Smooth muscle cell (in vitro differentiated cells): ENCODE results near the gene SSTR5. TPM values are rescaled to one million over a fixed set of nuclear protein-coding genes. Genes with fewer than 3 reads are reported as not detected.

Source experiments
- DNase-seq: peaks from one replicate; lab custom pipeline; 2025; ENCODE audit not compliant: unreplicated experiment; lab: John Stamatoyannopoulos, UW
- H2AFZ ChIP-seq: fragments of 200-600 bp; sonication (generic); 2 replicates; pipeline ENCODE4 v1.6.0; 2016; ENCODE audit warnings: antibody characterized with exemption, low read depth, mild to moderate bottlenecking
- H3F3A ChIP-seq: fragments of 200-600 bp; sonication (generic); 2 replicates; pipeline ENCODE4 v1.6.0; 2017; ENCODE audit warnings: antibody characterized with exemption, low read depth
- H3K27ac ChIP-seq: fragments of 200-600 bp; sonication (generic); 2 replicates; pipeline ENCODE4 v1.5.1; 2016; ENCODE audit warnings: low read depth, mild to moderate bottlenecking
- H3K27me3 ChIP-seq: fragments of 200-600 bp; sonication (generic); 2 replicates; pipeline ENCODE4 v1.6.1; 2016; ENCODE audit warnings: low read depth, mild to moderate bottlenecking
- H3K36me3 ChIP-seq: fragments of 200-600 bp; sonication (generic); 2 replicates; pipeline ENCODE4 v1.5.1; 2016; ENCODE audit warnings: low read depth
- H3K4me1 ChIP-seq: fragments of 200-600 bp; sonication (generic); 2 replicates; pipeline ENCODE4 v1.5.1; 2016; ENCODE audit warnings: low read depth
- H3K4me2 ChIP-seq: fragments of 200-600 bp; sonication (generic); 2 replicates; pipeline ENCODE4 v1.6.0; 2016; ENCODE audit warnings: mild to moderate bottlenecking
- H3K4me3 ChIP-seq: fragments of 200-600 bp; sonication (generic); 2 replicates; pipeline ENCODE4 v1.5.1; 2016; ENCODE audit warnings: mild to moderate bottlenecking
- H3K79me2 ChIP-seq: fragments of 200-600 bp; sonication (generic); 2 replicates; pipeline ENCODE4 v1.6.0; 2016; ENCODE audit warnings: low read depth, mild to moderate bottlenecking
- H3K9ac ChIP-seq: fragments of 200-600 bp; sonication (generic); 2 replicates; pipeline ENCODE4 v1.6.0; 2016; ENCODE audit warnings: low read depth
- H3K9me3 ChIP-seq: fragments of 200-600 bp; sonication (generic); replicated peaks from 2 replicates; pipeline ENCODE4 v1.5.1; 2016; ENCODE audit warnings: low read depth
- H4K20me1 ChIP-seq: fragments of 200-600 bp; sonication (generic); 2 replicates; pipeline ENCODE4 v1.6.0; 2016; ENCODE audit warnings: low read depth
- WGBS: methylation state at CpG from one replicate; pipeline ENCODE4 v1.1.7; 2016; ENCODE audit warnings: low lambda C conversion rate; 5-methylcytosine and 5-hydroxymethylcytosine counted together
- polyA plus RNA-seq: library from polyadenylated mRNA; unstranded; fragments of >200 nt; fragmentation: Nextera tagmentation; extraction: Ambion mirVana; gene quantifications from 2 replicates; pipeline ENCODE4 v1.2.1, GENCODE V29; 2016
- total RNA-seq: library from RNA; depleted of rRNA; stranded (reverse); fragments of >200 nt; gene quantifications from 2 replicates; pipeline ENCODE4 v1.2.3, GENCODE V29; 2014
- TF ChIP-seq, protein P1 (sequence below): fragments of 200-600 bp; sonication (generic); IDR thresholded peaks from 2 replicates; pipeline ENCODE4 v1.5.1; 2017; ENCODE audit warnings: borderline replicate concordance, mild to moderate bottlenecking, antibody characterized with exemption; ENCODE audit not compliant: insufficient read depth, poor library complexity, severe bottlenecking

The SSTR5 gene
- total and polyA plus RNA-seq, 2 experiments from 2014 or later = not detected

DNA sequence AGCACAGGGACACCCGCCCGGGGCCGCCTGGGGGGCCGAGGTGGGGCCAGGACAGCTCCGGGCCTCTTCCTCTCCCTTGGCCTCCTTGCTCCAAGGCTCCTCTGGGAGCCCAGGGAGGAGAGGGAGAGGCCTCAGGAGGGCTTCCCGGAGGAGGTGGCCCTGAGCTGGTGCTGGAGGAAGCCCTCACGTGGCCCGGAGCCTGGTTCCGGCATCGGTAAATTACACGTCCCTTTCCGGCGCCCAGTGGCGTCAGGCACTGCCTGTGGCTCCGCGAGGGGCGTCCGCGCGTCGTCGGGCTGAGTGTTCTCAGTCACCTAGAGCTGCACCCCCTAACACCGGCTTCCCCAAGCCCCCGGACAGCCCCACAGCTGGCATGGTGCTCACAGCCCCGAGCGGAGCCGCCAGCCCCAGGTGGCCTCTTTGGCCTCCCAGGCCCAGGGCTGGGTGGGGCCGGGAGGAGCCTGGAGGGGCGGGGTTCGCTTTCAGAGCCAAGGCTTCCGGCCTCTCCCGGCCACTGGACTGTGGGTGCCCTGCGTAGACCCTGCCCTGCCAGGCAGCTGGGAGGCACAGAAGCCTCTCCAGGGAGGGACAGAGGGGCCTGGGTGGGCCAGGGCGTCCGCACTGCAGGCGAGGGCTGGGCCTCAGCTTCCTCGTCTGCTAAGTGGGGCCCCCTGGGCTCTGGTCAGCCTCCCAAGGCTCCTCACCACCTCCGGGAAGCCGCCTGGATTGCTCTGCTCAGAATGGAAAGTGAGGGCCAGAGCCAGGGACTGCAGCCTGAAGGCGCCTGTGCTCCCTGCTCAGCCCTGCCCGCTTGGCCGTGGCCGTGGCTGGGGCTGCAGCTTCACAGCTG lies 27.9 kb upstream of the SSTR5 start:
- Histone ChIP-seq H3K36me3 (no peaks in the 10 kb centered on the region), H3K27ac (no peak overlapping the region), H3K9me3 (no peaks in the 10 kb centered on the region), H3K9ac (no peak overlapping the region), H3F3A (no peaks in the 10 kb centered on the region), H3K79me2 (no peaks in the 10 kb centered on the region), H4K20me1 (no peaks in the 10 kb centered on the region), H3K27me3 (no peaks in the 10 kb centered on the region), H2AFZ (no peak overlapping the region), H3K4me1 (no peaks in the 10 kb centered on the region), H3K4me2 (no peak overlapping the region), H3K4me3 (no peak overlapping the region)
- no peak for DNase-seq
- TF ChIP-seq, protein P1, sequence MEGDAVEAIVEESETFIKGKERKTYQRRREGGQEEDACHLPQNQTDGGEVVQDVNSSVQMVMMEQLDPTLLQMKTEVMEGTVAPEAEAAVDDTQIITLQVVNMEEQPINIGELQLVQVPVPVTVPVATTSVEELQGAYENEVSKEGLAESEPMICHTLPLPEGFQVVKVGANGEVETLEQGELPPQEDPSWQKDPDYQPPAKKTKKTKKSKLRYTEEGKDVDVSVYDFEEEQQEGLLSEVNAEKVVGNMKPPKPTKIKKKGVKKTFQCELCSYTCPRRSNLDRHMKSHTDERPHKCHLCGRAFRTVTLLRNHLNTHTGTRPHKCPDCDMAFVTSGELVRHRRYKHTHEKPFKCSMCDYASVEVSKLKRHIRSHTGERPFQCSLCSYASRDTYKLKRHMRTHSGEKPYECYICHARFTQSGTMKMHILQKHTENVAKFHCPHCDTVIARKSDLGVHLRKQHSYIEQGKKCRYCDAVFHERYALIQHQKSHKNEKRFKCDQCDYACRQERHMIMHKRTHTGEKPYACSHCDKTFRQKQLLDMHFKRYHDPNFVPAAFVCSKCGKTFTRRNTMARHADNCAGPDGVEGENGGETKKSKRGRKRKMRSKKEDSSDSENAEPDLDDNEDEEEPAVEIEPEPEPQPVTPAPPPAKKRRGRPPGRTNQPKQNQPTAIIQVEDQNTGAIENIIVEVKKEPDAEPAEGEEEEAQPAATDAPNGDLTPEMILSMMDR = no peak
- WGBS = 86% methylated on average over 23 of the region's 43 CpGs

DNA sequence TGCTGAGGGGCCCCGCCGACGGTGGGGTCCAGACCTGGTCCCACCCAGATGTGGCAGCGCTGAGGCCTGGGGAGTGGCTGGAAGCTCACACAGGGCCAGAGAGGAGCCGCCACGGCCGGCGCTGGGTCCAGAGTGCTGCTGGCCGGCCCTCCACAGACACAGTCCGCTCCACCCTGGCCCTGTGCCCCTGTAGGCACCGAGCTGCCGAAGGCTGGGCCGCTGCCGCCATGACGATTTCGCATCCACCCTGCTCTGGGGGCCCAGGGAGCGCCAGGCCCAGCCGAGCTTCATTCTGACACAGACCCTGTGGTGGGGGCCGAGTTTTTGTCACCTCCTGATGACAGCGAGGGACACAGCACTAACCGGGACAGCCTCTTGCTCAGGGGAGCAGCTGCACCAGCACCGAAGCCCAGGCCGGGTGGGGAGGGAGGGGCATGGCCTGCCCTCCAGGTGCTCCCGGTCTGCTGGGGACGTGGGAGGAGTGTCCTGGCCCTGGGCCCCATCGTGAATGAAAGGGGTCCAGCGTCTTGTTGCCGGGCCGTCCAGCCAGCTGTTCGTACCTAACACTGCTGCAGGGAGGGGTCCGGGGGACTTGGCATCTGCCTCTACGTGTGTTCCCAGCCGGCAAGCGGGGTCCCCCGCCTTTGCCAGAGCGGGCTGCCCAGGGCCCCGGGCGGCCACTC lies 27.1 kb upstream of the SSTR5 start:
- Histone ChIP-seq H3K4me1 (no peaks in the 10 kb centered on the region), H3K27ac (no peak overlapping the region), H3K9me3 (no peaks in the 10 kb centered on the region), H3K27me3 (no peaks in the 10 kb centered on the region), H4K20me1 (no peaks in the 10 kb centered on the region), H2AFZ (no peak overlapping the region), H3K9ac (no peak overlapping the region), H3K79me2 (no peaks in the 10 kb centered on the region), H3K4me2 (no peak overlapping the region), H3K36me3 (no peaks in the 10 kb centered on the region), H3K4me3 (no peak overlapping the region), H3F3A (no peaks in the 10 kb centered on the region)
- TF ChIP-seq, protein P1 = no peak
- DNase-seq = no peak
- WGBS = 92% methylated on average over 30 of the region's 38 CpGs

DNA sequence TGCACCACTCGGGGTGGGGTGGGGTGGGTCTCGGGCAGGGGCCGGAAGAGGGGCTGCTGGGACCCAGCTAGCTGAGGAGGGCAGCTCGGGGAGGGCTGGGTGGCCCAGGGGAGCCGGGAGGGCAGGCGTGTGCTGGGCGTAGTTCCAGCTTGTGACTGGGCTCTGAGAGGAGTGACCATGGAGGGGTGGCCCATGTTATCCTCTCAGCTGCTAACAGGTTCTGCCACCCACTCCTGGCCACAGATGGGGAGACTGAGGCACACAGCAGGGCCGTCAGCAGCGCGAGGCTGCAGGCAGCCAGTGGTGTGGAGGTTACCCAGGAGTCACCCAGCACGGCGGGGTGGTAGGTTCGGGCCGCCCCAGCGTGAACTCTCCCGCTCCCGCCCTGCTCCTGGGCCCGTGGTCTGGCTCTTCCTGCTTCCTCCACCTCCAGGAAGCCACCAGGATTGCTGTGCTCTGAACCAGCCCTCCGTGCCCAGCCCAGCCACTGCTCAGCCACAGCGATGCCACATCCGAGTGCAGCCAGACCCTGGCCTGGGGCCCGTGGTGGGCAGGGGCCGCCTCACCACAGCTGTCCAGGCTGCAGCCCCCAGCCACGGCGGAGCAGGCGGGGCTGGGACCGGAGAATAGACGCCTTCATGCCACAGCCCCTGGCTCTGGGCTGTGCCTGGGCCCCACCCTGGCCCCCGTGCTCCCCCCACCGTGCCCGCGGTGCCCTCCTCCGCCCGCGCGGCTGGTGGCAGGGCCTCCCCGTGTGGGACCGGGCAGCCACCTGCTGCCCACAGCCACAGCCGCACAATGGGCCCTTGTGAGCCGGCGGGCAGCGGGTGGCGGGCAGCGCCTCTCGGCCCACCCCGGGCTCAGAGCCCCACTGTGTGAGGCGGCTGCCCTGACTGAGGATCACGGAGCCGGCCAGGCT lies 26.3 kb upstream of the SSTR5 start:
- Histone ChIP-seq H3K79me2 (no peaks in the 10 kb centered on the region), H2AFZ (no peak overlapping the region), H3K9me3 (no peaks in the 10 kb centered on the region), H3K4me3 (no peak overlapping the region), H3K9ac (no peak overlapping the region), H3K4me2 (no peak overlapping the region), H4K20me1 (no peaks in the 10 kb centered on the region), H3F3A (no peaks in the 10 kb centered on the region), H3K4me1 (no peaks in the 10 kb centered on the region), H3K36me3 (no peaks in the 10 kb centered on the region), H3K27me3 (no peaks in the 10 kb centered on the region), H3K27ac (no peak overlapping the region)
- TF ChIP-seq, protein P1 = no peak
- 95% methylated on average over 39 of the region's 49 CpGs for WGBS
- DNase-seq = no peak
